ENCODE data around the gene TMTC2. TPM values are rescaled to one million over a fixed set of nuclear protein-coding genes. Genes with fewer than 3 reads are reported as not detected.
"Not testable (repeated sequence)": the region's sequence is repeated elsewhere in the genome, so short reads cannot be mapped to it uniquely, and the experiment has no call there.

TMTC2 gene
- total RNA-seq, 2 experiments from 2014 or later, result 5.1 to 6.0 TPM

- CTCF ChIA-PET, result no interaction called here
- Mint-ChIP-seq H3K27me3 (no peaks in the 10 kb centered on the region), H3K27ac (no peak overlapping the region), H3K36me3 (ENCODE audit: low read depth) (no peaks in the 10 kb centered on the region), H3K9me3 (no peaks in the 10 kb centered on the region), H3K4me1 (no peaks in the 10 kb centered on the region), H3K4me3 (no peak overlapping the region)
- no peak for DNase-seq
- POLR2A ChIA-PET, result no interaction called here
These were observed 69.6 kb downstream of the TMTC2 start for GRCh38 chr12:82756303-82756702.

GRCh38 chr12:82757059-82757458 is 70.4 kb downstream of the TMTC2 start:
- H3K27ac Mint-ChIP-seq, result no peak overlapping the region
- H3K4me1 Mint-ChIP-seq, result no peaks in the 10 kb centered on the region
- H3K4me3 Mint-ChIP-seq, result no peak overlapping the region
- H3K36me3 Mint-ChIP-seq (ENCODE audit: low read depth), result no peaks in the 10 kb centered on the region
- H3K9me3 Mint-ChIP-seq, result no peaks in the 10 kb centered on the region
- ChIA-PET POLR2A (no interaction called here), CTCF (no interaction called here)
- DNase-seq, result no peak
- H3K27me3 Mint-ChIP-seq, result no peaks in the 10 kb centered on the region

- Mint-ChIP-seq H3K9me3 (no peaks in the 10 kb centered on the region), H3K4me1 (no peaks in the 10 kb centered on the region), H3K36me3 (ENCODE audit: low read depth) (no peaks in the 10 kb centered on the region), H3K27ac (no peak overlapping the region), H3K4me3 (no peak overlapping the region), H3K27me3 (no peaks in the 10 kb centered on the region)
- POLR2A ChIA-PET, result no interaction called here
- no peak for DNase-seq
- CTCF ChIA-PET, result no interaction called here
These were observed 71.0 kb downstream of the TMTC2 start for GRCh38 chr12:82757656-82758055.

- H3K27me3 Mint-ChIP-seq, result no peaks in the 10 kb centered on the region
- ChIA-PET CTCF (interaction anchor here (0.8 kb wide), 1 partner anchor 73 kb away, joined by 3 read pairs; no protein-coding TSS in a partner anchor), POLR2A (no interaction called here)
- no peak overlapping the region for H3K4me3 Mint-ChIP-seq
- no peak overlapping the region for H3K27ac Mint-ChIP-seq
- DNase-seq, result no peak
- no peaks in the 10 kb centered on the region for H3K36me3 Mint-ChIP-seq (ENCODE audit: low read depth)
- H3K9me3 Mint-ChIP-seq, result no peaks in the 10 kb centered on the region
- H3K4me1 Mint-ChIP-seq, result no peaks in the 10 kb centered on the region
These were observed 72.1 kb downstream of the TMTC2 start for GRCh38 chr12:82758749-82759330.

- Mint-ChIP-seq H3K4me3 (no peak overlapping the region), H3K4me1 (no peaks in the 10 kb centered on the region), H3K36me3 (ENCODE audit: low read depth) (no peaks in the 10 kb centered on the region), H3K27ac (no peak overlapping the region), H3K27me3 (no peaks in the 10 kb centered on the region), H3K9me3 (no peaks in the 10 kb centered on the region)
- DNase-seq, result no peak
- ChIA-PET CTCF (interaction anchor here (0.7 kb wide), 1 partner anchor 103 kb away, joined by 4 read pairs; no protein-coding TSS in a partner anchor), POLR2A (no interaction called here)
These were observed 73.7 kb downstream of the TMTC2 start for GRCh38 chr12:82760423-82760822.

- DNase-seq; H3K27me3 Mint-ChIP-seq; POLR2A ChIA-PET; H3K4me1 Mint-ChIP-seq; CTCF ChIA-PET; H3K36me3 Mint-ChIP-seq (ENCODE audit: low read depth); H3K27ac Mint-ChIP-seq; H3K4me3 Mint-ChIP-seq; H3K9me3 Mint-ChIP-seq: not testable (repeated sequence)
These were observed 78.5 kb downstream of the TMTC2 start for GRCh38 chr12:82765206-82765605.

- Mint-ChIP-seq H3K9me3 (no peaks in the 10 kb centered on the region), H3K4me3 (no peak overlapping the region), H3K36me3 (ENCODE audit: low read depth) (no peaks in the 10 kb centered on the region), H3K4me1 (no peaks in the 10 kb centered on the region), H3K27me3 (no peaks in the 10 kb centered on the region), H3K27ac (no peak overlapping the region)
- POLR2A ChIA-PET, result no interaction called here
- CTCF ChIA-PET, result interaction anchor here (1.3 kb wide), 1 partner anchor 9 kb away, joined by 3 read pairs; no protein-coding TSS in a partner anchor
- no peak for DNase-seq
These were observed 79.4 kb downstream of the TMTC2 start for GRCh38 chr12:82765971-82766705.

- CTCF ChIA-PET, result interaction anchor here (1.0 kb wide), 1 partner anchor 9 kb away, joined by 3 read pairs; no protein-coding TSS in a partner anchor
- Mint-ChIP-seq H3K27ac (no peak overlapping the region), H3K4me3 (no peak overlapping the region), H3K36me3 (ENCODE audit: low read depth) (no peaks in the 10 kb centered on the region), H3K4me1 (no peaks in the 10 kb centered on the region), H3K9me3 (no peaks in the 10 kb centered on the region), H3K27me3 (no peaks in the 10 kb centered on the region)
- POLR2A ChIA-PET, result no interaction called here
- no peak for DNase-seq
These were observed 88.0 kb downstream of the TMTC2 start for GRCh38 chr12:82774666-82775065.

- ChIA-PET POLR2A (no interaction called here), CTCF (no interaction called here)
- Mint-ChIP-seq H3K27ac (no peak overlapping the region), H3K4me3 (no peak overlapping the region), H3K27me3 (no peaks in the 10 kb centered on the region), H3K4me1 (no peaks in the 10 kb centered on the region), H3K36me3 (ENCODE audit: low read depth) (no peaks in the 10 kb centered on the region), H3K9me3 (no peaks in the 10 kb centered on the region)
- no peak for DNase-seq
These were observed 93.8 kb downstream of the TMTC2 start for GRCh38 chr12:82780517-82780916.

GRCh38 chr12:82781309-82781997 is 94.7 kb downstream of the TMTC2 start:
- H3K4me3 Mint-ChIP-seq, result no peak overlapping the region
- no peaks in the 10 kb centered on the region for H3K27me3 Mint-ChIP-seq
- DNase-seq, result no peak
- H3K27ac Mint-ChIP-seq, result no peak overlapping the region
- CTCF ChIA-PET, result interaction anchor here (0.7 to 1.1 kb wide), 3 partner anchors 20 to 1469 kb away, joined by 3 to 4 read pairs (median 3); partner anchors contain the start of gene TMTC2
- no peaks in the 10 kb centered on the region for H3K9me3 Mint-ChIP-seq
- POLR2A ChIA-PET, result no interaction called here
- H3K4me1 Mint-ChIP-seq, result no peaks in the 10 kb centered on the region
- no peaks in the 10 kb centered on the region for H3K36me3 Mint-ChIP-seq (ENCODE audit: low read depth)

GRCh38 chr12:82783435-82783834 is 96.7 kb downstream of the TMTC2 start:
- H3K4me3 Mint-ChIP-seq, result no peak overlapping the region
- no peaks in the 10 kb centered on the region for H3K9me3 Mint-ChIP-seq
- H3K27me3 Mint-ChIP-seq, result no peaks in the 10 kb centered on the region
- H3K27ac Mint-ChIP-seq, result no peak overlapping the region
- CTCF ChIA-PET, result no interaction called here
- no peaks in the 10 kb centered on the region for H3K4me1 Mint-ChIP-seq
- POLR2A ChIA-PET, result no interaction called here
- DNase-seq, result no peak
- no peaks in the 10 kb centered on the region for H3K36me3 Mint-ChIP-seq (ENCODE audit: low read depth)

GRCh38 chr12:82787016-82787415 is 100.3 kb downstream of the TMTC2 start:
- ChIA-PET CTCF (no interaction called here), POLR2A (no interaction called here)
- Mint-ChIP-seq H3K4me3 (no peak overlapping the region), H3K4me1 (peaks cover 2% of the 10 kb centered on the region), H3K27me3 (no peaks in the 10 kb centered on the region), H3K36me3 (ENCODE audit: low read depth) (no peaks in the 10 kb centered on the region), H3K27ac (no peak overlapping the region), H3K9me3 (no peaks in the 10 kb centered on the region)
- DNase-seq, result no peak

GRCh38 chr12:82788594-82788993 is 101.9 kb downstream of the TMTC2 start:
- no peak overlapping the region for H3K27ac Mint-ChIP-seq
- no peaks in the 10 kb centered on the region for H3K9me3 Mint-ChIP-seq
- no peaks in the 10 kb centered on the region for H3K27me3 Mint-ChIP-seq
- no peaks in the 10 kb centered on the region for H3K36me3 Mint-ChIP-seq (ENCODE audit: low read depth)
- CTCF ChIA-PET, result no interaction called here
- H3K4me3 Mint-ChIP-seq, result no peak overlapping the region
- peaks cover 2% of the 10 kb centered on the region for H3K4me1 Mint-ChIP-seq
- DNase-seq, result no peak
- POLR2A ChIA-PET, result no interaction called here

GRCh38 chr12:82789674-82790073 is 103.0 kb downstream of the TMTC2 start:
- no peaks in the 10 kb centered on the region for H3K9me3 Mint-ChIP-seq
- no peak for DNase-seq
- H3K27me3 Mint-ChIP-seq, result no peaks in the 10 kb centered on the region
- no peak overlapping the region for H3K27ac Mint-ChIP-seq
- H3K4me3 Mint-ChIP-seq, result no peak overlapping the region
- ChIA-PET POLR2A (no interaction called here), CTCF (no interaction called here)
- H3K36me3 Mint-ChIP-seq (ENCODE audit: low read depth), result no peaks in the 10 kb centered on the region
- H3K4me1 Mint-ChIP-seq, result peaks cover 2% of the 10 kb centered on the region

Data from activated CD4-positive, alpha-beta memory T cell treated with anti-CD3 and anti-CD28 coated beads, Interleukin-2, amount 10 ng/mL, durations not matched to agents 7 days and 5 days (primary cell).